AG09309 (cell line): ENCODE results near the gene GSTM1.
A peak's percentile ranks its signal among the peaks of the same experiment; 100 is the strongest.

Source experiments
- DNase-seq: peaks from one replicate; pipeline ENCODE4 v3.0.0-alpha.2; 2010; ENCODE audit warnings: low read depth
- H3K4me3 ChIP-seq: 2 replicates; pipeline ENCODE4 v1.5.1; 2011; ENCODE audit warnings: mild to moderate bottlenecking, low read depth, low read length, moderate library complexity; ENCODE audit not compliant: control insufficient read depth
- CTCF ChIP-seq: IDR thresholded peaks from 2 replicates; pipeline ENCODE4 v1.5.1; 2011; ENCODE audit warnings: mild to moderate bottlenecking, low read depth, low read length, inconsistent platforms; ENCODE audit not compliant: insufficient read depth, control insufficient read depth; ENCODE audit errors: missing control alignments

GSTM1 gene

GRCh38 chr1:109642626-109643025 lies 45.0 kb upstream of the GSTM1 start:
- no peak overlapping the region for H3K4me3 ChIP-seq
- TF ChIP-seq CTCF, result no peak
- no peak for DNase-seq

GRCh38 chr1:109643385-109644230 lies 44.0 kb upstream of the GSTM1 start:
- DNase-seq, result no peak

GRCh38 chr1:109644670-109645069 lies 42.9 kb upstream of the GSTM1 start:
- H3K4me3 ChIP-seq, result no peak overlapping the region
- TF ChIP-seq CTCF, result no peak
- no peak for DNase-seq

More at GRCh38 chr1:109643385-109644230, 44.0 kb upstream of the GSTM1 start:
- H3K4me3 ChIP-seq, result no peak overlapping the region
- peak; percentile 95 for TF ChIP-seq CTCF

- DNase-seq, result peak; percentile 37
- H3K4me3 ChIP-seq, result peak overlapping the region; percentile 27
- peak; percentile 50 for TF ChIP-seq CTCF
Measured at GRCh38 chr1:109649491-109649914, 38.1 kb upstream of the GSTM1 start.

- H3K4me3 ChIP-seq, result no peak overlapping the region
- TF ChIP-seq CTCF, result no peak
- DNase-seq, result no peak
Measured at GRCh38 chr1:109650609-109651008, 37.0 kb upstream of the GSTM1 start.

- TF ChIP-seq CTCF, result no peak
- H3K4me3 ChIP-seq, result no peak overlapping the region
- DNase-seq, result no peak
Measured at GRCh38 chr1:109652402-109652801, 35.2 kb upstream of the GSTM1 start.

GRCh38 chr1:109653306-109653705 lies 34.3 kb upstream of the GSTM1 start:
- H3K4me3 ChIP-seq, result no peak overlapping the region
- TF ChIP-seq CTCF, result no peak
- no peak for DNase-seq
